ENCODE results near the gene FBXL4. TPM values are rescaled to one million over a fixed set of nuclear protein-coding genes. Genes with fewer than 3 reads are reported as not detected.

Gene FBXL4
- total RNA-seq, 1 donor from 2014 or later = 12.8 TPM

DNA sequence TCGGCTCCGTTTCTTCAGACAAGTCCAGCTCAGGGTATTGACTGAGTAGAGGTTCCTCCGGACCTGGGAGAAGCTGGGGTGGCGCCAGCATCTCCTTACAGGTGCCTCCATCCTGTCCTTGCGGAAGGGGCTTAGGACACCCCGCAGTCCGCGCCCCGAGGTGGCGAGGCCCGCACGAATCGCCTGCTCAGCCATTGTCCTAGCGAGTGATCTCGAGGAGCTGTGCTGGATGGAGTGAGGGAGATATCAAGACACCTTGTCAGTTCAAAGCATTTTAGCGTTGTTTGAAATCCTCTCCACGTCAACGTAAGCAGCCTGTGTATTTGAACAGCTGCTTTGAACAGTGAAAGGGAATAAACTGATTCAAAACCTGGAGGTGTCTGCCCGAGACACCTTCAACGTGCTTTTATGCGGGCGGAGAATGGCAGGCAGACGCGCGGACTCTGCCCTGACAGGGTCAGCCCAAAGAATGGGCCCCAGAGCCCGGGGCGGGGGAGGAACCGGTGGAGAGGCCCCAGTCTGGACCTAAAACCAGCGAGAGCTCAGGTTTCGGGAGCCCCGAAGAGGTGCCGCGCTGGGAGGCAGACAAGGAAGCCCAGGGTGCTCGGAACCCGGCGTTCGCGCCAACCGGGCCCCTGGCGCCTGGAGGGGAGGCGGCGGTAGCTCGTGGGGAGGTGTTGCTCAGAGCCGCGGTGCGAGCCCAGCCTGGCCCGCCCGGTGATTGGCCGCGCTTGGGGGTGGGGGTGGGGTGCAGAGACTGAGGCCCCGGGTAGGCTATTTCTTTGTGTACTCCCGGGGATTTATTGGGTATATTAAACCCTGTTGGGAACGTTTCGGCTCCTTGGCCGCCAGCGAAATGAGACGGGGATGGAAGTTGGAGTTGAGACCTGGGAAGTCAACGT is 116.4 kb downstream of the FBXL4 start:
- intact Hi-C loops (cut with DNase I) = no loop called here
- no peak for DNase-seq (ENCODE audit: low spot score)

DNA sequence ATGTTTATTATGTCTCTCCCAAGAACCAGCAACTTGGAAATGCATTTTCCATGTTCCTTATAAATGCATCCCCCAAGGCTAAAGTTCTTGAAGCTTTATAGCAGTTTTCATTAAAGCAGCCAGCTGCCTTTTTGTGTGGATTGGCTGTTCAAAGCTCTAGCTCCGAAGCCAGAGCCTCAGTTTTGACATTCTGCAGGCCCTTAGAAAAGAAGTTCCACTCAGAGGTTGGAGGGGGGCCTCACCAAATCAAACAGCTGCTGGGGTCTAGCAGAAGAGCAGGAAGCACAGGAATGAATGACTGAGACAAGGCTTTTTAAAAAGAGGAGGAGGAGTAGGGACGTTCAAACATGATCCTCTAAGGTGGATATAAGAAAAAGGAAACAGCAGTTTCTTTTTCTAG is 117.6 kb downstream of the FBXL4 start:
- DNase-seq (ENCODE audit: low spot score) = no peak
- intact Hi-C loops (cut with DNase I) = no loop called here

- no peak for DNase-seq (ENCODE audit: low spot score)
- intact Hi-C loops (cut with DNase I) = no loop called here
Measured at GRCh38 chr6:98828941-98829411, 118.8 kb downstream of the FBXL4 start.

GRCh38 chr6:98828211-98828788 is 119.4 kb downstream of the FBXL4 start:
- DNase-seq (ENCODE audit: low spot score) = no peak
- intact Hi-C loops (cut with DNase I) = no loop called here

DNA sequence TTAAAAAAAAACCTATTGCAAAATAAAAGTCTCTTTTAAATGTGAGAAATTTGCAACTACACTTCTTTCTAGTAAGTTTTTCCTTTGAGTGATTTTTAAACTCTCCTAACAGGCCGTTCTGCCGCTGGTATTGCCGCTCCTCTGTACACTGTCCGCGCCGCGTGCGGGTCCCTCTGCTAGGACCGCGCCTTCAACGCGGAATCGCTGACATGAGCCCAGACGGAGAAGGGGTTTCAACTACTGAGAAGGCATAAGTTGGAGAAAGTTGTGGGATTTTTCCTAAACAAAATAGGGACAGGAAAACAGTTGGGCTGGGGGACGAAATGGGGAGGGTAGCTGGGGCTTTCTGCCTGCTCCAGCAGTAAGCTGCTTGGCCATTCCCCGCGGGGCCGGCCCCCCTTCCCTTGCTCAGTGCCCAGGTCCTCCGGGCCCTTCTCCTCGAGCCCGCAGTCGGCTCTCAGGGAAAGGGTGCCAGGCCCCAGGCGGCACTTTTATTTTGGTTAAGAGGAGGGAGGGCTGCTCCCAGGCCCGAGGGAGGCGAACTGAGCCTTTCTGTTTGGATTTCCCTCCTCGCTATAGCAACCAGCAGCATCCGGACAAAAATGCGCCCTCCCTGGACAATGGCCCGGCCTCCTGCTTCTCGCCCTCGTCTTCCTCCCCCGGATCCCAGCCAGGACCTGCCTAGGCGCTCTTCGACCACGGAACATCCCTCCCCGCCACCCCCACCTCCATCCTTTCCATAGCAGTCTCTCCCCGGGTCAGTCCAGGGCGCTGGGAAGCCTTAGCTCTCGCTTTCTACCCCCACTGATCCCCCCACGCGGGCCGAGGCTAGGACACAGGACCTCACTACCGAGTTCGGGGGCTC is 120.2 kb downstream of the FBXL4 start:
- DNase-seq (ENCODE audit: low spot score) = no peak

DNA sequence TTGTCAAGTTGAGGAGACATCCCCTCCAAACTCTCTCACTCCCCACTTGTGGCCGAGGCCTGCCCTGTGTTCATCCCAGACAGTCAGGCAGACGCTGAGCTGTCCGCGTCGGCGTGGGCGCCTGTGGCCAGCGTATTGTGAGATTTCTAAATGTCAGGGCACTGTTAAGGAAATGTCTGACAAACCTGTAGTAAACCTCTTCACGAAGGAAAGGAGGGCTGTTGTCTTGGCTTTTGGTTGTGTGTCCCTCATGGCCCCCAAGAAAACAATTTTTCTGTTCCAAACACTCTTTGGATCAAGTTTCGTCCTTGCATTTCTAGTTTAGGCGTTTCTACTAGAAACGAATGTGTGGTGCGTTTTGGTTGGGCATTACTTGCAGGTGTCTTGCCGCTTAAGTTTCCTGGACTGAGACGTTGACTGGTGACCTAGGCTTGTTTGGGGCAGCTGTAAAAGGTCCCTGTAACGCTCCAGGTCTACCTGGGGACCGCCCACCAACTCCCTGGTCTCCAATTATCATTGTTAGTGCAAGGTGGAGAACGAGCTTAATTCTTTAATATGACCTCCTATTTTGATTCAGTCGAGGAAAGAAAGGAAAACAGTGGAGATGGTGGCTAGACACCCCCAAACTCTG is 122.0 kb downstream of the FBXL4 start:
- intact Hi-C loops (cut with DNase I) = no loop called here
- no peak for DNase-seq (ENCODE audit: low spot score)

More for the DNA sequence above, 120.2 kb downstream of the FBXL4 start:
- intact Hi-C loops (cut with DNase I) = no loop called here

- intact Hi-C loops (cut with DNase I) = no loop called here
Measured at GRCh38 chr6:98824902-98825599, 122.7 kb downstream of the FBXL4 start.

DNA sequence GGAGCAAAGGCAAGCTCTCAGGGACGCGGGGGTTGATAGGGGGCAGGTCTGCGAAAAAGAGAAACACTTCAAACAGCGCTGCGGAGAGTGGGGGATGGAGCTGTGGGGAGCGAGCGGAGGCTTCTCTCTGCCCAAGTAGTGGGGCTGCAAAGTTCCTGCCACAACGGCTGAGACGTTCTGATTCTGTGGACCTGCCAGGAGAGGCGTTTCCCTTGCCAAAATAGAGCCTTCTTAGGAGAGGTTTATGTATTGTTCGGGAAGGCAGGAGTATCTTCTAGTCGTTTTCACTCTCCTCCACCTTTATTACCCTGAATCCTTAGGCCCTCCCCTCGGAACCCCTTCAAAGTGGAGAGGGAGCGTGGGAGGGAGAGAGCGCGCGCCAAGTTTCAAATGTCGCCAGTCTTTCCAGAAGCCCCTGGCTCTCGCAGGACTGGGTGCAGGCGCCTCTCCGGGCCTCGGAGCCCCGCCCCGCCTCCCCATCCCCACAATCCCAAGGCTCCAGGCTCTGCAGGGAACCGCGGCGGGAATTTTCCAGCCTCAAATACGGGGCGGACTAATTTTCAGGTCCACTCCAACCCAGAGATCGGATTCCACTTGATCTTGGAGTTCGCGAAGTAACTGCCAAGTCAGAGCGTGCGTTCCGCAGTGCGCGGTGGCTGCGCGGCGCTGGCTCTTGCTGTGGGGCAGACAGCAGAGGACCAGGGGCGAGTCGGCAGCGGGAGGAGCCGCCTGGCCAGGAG is 123.4 kb downstream of the FBXL4 start:
- intact Hi-C loops (cut with DNase I) = no loop called here
- DNase-seq (ENCODE audit: low spot score) = no peak

More at GRCh38 chr6:98824902-98825599, 122.7 kb downstream of the FBXL4 start:
- DNase-seq (ENCODE audit: low spot score) = no peak

GRCh38 chr6:98823428-98824161 is 124.2 kb downstream of the FBXL4 start:
- intact Hi-C loops (cut with DNase I) = no loop called here
- DNase-seq (ENCODE audit: low spot score) = no peak

GRCh38 chr6:98821756-98822405 is 125.9 kb downstream of the FBXL4 start:
- DNase-seq (ENCODE audit: low spot score) = no peak
- intact Hi-C loops (cut with DNase I) = no loop called here

Other genes starting within 250 kb of the FBXL4 start
- 0.08 TPM for gene POU3F2, start 113.4 kb downstream of the FBXL4 start, total RNA-seq

Measured in cardiac septum (tissue), 1 donor.